Right kidney (tissue), 1 donor: Measurements from ENCODE around the gene SNX32.
"Not testable (repeated sequence)": the region's sequence is repeated elsewhere in the genome, so short reads cannot be mapped to it uniquely, and the experiment has no call there.

Source experiments
- DNase-seq: peaks from one replicate; pipeline ENCODE4 v3.0.0-alpha.2; 2016

The SNX32 gene

GRCh38 chr11:65822776-65823528, 10.8 kb upstream of the SNX32 start:
- no peak for DNase-seq

DNA sequence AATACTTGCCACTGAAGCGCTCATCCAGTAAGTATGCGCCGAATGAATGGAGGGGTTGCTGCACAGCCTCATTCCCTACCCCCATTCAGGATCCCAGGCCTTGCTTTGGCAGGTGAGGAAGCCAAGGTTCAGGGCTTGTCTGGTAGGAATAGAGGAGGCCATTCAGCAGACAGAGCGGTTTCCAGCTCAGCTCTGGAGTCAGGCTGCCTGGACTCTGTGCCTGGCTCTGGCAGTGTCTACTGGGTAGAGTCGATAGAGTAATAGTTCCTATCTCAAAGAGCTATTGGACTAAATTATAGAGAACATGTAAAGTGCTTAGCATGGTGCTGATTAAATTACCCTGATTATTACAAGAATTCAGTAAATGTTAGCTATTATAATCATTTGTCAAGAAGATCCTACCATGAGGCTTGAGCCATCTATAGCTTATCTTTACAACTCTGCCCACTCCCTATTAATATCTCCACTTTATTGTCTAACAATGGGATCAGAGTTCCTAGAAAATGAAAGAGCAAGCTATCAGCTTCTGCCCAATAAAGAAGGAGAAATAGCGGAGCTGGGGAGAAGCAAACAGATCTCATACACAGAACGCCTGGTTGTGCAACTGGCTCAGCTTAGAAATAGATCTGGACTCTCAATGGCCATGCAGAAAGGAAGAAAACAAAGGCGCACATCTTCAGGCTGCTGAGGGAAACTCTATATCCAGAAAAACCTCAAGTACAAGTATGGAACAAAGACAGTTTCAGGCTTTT, 6.6 kb upstream of the SNX32 start:
- DNase-seq: no peak

DNA sequence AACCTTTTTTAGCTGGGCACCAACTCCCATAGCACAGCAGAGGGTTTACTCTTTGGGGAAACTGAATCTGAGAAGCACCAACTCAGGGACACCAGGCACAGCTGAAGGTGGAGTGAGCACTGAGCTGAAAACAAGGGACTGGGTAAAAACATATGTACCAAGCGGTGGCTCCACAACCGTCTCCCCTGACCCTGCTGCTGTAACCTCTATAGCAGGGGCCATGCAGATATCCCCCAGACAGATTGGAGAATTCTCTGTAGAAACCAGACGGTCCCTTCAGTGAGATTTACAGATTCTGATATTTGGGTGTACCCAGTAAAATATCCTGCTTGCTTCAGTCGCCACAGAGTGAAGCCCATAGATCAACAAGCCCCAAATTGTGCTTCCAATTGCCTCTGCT, 4.3 kb upstream of the SNX32 start:
- no peak for DNase-seq

DNA sequence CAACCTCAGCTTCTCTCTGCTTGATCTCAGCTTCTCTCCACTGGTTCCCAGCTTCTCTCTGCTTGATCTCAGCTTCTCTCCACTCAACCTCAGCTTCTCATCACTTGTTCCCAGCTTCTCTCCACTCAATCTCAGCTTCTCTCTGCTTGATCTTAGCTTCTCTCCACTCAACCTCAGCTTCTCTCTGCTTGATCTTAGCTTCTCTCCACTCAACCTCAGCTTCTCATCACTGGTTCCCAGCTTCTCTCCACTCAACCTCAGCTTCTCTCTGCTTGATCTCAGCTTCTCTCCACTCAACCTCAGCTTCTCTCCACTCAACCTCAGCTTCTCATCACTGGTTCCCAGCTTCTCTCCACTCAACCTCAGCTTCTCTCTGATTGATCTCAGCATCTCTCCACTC, 1.5 kb upstream of the SNX32 start:
- not testable (repeated sequence) for DNase-seq

- no peak for DNase-seq
Measured at GRCh38 chr11:65834202-65834601, 439 bp downstream of the SNX32 start.

- no peak for DNase-seq
Measured at GRCh38 chr11:65842144-65842543, 8.4 kb downstream of the SNX32 start.

- no peak for DNase-seq
Measured at GRCh38 chr11:65843811-65844210, 10.0 kb downstream of the SNX32 start.

DNA sequence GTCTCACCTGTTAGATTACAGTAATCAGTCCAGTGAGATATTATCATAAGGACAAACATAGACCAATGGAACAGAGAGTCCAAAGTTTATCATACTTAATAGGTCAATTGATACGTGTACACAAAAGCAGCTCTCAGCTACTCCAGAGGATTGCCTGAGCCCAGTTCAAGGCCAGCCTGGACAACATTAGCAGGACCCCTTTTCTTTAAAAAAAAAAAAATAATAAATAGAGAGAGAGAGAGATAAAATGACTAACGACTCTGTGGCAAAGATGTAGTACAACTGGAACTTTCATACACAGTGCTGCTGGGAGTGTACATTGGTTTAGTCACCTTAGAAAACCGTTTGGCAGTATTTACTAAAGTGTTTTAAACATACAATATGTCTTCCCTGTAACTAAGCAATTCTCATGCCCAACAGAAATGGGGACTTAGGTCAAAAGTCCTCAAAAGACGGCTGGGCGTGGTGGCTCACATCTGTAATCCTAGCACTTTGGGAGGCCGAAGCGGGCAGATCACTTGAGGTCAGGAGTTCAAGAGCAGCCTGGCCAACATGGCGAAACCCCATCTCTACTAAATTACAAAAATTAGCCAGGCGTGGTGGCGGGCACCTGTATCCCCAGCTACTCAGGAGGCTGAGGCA, 10.6 kb downstream of the SNX32 start:
- no peak for DNase-seq

DNA sequence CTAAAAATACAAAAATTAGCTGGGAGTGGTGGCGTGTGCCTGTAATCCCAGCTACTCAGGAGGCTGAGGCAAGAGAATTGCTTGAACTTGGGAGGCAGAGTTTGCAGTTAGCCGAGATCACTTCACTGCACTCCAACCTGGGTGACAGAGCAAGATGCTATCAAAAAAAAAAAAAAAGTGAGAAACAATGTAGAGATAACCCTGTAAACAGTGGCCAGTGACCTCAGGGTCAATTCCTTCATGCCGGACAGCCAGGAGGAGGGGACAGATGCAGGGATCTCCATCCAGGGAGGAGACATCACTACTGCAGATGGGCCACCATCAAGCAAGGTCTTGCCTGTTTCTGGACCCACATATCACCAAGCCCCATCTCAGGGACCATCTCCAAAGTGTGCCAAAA, 14.0 kb downstream of the SNX32 start:
- no peak for DNase-seq

GRCh38 chr11:65848693-65849092, 14.9 kb downstream of the SNX32 start:
- DNase-seq: not testable (repeated sequence)

DNA sequence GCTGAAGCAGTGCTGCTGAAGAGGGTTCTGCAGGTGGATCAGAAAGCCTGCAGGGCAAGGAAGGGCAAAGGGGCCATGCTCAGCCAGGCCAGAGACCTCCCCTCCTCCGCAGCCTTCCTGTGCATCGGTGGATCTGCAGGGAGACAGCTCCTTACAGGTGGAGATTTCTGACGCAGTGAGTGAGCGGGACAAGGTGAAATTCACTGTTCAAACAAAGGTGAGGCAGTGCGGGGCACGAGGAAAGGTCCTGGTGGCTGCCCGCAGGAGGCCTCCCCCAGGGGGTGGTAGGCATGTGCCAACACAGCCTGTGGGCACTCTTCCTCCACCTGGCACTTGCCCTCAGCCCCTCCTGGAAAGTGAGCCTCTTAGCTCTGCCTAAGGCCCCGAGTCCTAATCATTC, 15.6 kb downstream of the SNX32 start:
- DNase-seq: no peak

- no peak for DNase-seq
Measured at GRCh38 chr11:65849771-65850216, 16.0 kb downstream of the SNX32 start.

- no peak for DNase-seq
Measured at GRCh38 chr11:65850217-65851082, 16.7 kb downstream of the SNX32 start.

DNA sequence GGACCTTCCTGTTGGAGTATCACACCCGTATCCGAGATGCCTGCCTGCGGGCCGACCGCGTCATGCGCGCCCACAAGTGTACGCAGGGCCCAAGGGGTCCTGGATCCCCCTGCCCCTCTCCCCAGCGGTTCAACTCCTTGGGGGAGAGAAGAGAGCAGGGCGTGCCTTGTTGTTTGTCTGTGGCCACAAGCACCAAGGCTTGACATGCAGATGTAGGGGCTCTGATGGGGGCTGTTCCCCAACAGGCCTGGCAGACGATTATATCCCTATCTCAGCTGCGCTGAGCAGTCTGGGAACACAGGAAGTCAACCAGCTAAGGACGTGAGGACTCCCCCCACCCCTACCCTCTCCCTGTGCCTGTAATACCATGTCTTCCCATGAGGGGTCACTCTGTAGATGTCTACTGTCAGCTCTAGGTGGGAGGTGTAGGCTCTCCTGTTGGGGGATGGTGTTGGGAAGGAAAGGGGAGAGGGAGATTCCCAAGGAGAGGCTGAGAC, 17.4 kb downstream of the SNX32 start:
- no peak for DNase-seq

- DNase-seq: no peak
Measured at GRCh38 chr11:65851811-65852507, 18.2 kb downstream of the SNX32 start.

- no peak for DNase-seq
Measured at GRCh38 chr11:65852508-65853245, 18.9 kb downstream of the SNX32 start.

- DNase-seq: no peak
Measured at GRCh38 chr11:65853246-65853979, 19.6 kb downstream of the SNX32 start.

DNA sequence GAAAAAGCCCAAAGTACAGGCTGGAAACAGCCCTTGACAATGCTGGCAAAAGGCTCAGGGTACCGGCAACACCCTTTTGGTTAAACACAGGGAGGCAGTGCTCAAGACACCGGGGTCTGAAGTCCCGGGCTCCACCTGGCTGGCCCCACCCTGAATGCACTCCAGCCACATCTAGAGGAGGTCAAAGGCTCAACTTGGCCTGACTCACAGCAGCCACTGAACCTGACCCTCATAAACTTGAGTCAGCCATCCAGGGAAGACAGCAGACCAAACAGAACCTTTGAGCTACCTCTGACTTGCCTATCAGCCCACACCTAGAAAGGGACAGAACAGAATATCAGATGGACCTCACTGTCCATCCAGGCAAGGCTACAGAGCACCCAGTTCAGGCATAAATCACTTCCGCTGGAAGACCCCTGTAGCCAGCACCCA, 20.4 kb downstream of the SNX32 start:
- no peak for DNase-seq

DNA sequence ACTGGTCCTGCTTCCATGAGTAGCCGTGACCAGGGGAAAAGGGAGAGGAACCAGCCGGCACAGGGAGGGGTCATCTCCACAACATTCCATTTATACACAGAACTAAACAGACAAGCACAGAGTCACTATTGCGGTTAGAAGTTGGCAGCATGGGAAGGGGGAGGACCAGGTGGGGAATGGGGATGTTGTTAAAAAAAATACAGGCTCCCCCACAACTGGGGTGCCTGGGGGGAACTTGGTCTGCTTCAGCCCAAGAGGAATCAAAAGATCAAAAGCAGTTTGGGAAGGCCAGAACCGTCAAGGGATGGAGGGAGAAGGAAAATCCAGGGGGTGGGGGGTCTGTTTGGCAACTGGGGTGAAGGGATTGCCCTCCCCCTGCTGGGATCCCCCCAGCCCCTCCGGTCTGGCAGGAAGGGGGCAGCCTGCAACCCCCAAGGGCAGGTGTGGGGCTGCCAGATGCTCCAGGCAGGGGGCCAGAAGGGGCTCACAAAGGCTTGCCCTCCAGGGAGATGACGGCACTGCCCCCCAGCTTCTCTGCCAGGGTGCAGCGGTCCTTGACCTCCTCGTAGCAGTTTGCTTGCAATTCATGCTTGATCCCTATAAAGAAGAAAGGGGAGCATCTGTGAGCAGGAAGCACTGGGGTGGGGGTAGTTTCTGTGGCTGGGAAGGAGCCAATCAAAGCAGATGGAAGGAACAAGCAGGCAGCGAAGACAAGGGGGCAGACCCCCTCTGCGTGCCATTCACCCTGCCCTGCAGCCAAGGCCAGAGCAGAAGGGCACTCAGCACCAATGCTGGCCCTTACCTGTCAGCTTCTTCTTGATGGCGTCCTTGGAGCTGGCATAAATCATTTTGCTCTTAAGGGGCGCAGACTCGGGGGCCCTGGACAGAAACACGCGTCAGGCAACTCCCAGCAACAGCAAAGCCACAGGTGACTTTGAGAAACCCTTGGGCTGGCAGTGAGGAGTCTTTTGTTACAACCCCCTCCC, 21.4 kb downstream of the SNX32 start:
- DNase-seq: no peak
